A549 treated with dexamethasone at 1 μM for 4 hours (cell line): ENCODE results near the gene APOB. TPM values are rescaled to one million over a fixed set of nuclear protein-coding genes. Genes with fewer than 3 reads are reported as not detected.

Source experiments
- total RNA-seq: library from RNA; stranded (reverse); fragments of 200-300 nt; extraction: Qiagen RNA extraction; gene quantifications from 5 replicates; pipeline ENCODE4 v1.2.3, GENCODE V29; 2022

The APOB gene, protein sequence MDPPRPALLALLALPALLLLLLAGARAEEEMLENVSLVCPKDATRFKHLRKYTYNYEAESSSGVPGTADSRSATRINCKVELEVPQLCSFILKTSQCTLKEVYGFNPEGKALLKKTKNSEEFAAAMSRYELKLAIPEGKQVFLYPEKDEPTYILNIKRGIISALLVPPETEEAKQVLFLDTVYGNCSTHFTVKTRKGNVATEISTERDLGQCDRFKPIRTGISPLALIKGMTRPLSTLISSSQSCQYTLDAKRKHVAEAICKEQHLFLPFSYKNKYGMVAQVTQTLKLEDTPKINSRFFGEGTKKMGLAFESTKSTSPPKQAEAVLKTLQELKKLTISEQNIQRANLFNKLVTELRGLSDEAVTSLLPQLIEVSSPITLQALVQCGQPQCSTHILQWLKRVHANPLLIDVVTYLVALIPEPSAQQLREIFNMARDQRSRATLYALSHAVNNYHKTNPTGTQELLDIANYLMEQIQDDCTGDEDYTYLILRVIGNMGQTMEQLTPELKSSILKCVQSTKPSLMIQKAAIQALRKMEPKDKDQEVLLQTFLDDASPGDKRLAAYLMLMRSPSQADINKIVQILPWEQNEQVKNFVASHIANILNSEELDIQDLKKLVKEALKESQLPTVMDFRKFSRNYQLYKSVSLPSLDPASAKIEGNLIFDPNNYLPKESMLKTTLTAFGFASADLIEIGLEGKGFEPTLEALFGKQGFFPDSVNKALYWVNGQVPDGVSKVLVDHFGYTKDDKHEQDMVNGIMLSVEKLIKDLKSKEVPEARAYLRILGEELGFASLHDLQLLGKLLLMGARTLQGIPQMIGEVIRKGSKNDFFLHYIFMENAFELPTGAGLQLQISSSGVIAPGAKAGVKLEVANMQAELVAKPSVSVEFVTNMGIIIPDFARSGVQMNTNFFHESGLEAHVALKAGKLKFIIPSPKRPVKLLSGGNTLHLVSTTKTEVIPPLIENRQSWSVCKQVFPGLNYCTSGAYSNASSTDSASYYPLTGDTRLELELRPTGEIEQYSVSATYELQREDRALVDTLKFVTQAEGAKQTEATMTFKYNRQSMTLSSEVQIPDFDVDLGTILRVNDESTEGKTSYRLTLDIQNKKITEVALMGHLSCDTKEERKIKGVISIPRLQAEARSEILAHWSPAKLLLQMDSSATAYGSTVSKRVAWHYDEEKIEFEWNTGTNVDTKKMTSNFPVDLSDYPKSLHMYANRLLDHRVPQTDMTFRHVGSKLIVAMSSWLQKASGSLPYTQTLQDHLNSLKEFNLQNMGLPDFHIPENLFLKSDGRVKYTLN (N-terminal part only)
- total RNA-seq: 0.01 to 0.02 TPM (median 0.01 TPM) in 3 of 5 replicates, not detected in the others

DNA sequence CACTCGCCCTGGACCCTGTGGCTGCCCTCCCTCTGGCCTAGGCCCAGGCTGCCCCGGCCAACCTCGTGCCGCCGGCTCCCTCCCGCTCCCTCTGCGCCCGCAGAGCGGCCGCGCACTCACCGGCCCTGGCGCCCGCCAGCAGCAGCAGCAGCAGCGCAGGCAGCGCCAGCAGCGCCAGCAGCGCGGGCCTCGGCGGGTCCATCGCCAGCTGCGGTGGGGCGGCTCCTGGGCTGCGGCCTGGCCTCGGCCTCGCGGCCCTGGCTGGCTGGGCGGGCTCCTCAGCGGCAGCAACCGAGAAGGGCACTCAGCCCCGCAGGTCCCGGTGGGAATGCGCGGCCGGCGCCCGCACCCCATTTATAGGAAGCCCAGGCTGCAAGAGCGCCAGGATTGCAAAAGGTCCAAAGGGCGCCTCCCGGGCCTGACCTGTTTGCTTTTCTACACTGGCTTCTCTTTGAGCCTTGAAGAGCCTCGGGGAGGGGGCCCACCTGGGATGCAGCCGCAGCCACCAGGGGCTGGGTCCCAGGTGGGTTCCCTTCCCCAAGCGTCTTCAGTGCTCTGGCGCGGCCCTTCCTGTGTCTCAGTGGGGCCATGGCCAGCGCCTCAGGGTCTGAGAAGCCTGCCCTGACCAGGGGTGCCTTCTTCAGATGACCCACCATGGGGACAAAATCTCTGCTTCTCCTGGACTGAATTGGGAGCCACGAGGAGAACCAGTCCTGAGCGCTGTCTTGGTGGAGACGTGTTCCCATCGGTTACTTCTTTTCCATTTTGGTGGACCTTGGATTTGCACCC, at the start of gene APOB:
APOB (minus strand) TSS at position 330 of the 789 bp plus-strand sequence; CDS start at position 202, 128 bp downstream.

Other genes with a start within 250 kb of the APOB start
- gene LDAH, start 221.0 kb downstream of the APOB start, total RNA-seq: 16.7 to 19.9 TPM (median 19.6 TPM) in 5 replicates
- not detected in 5 replicates for gene TDRD15, start 79.9 kb upstream of the APOB start, total RNA-seq